DOHH2 (cell line): ENCODE results near the gene ARAP1.

Experiments used
- EZH2phosphoT487 ChIP-seq: fragments of 200-600 bp; sonication (generic); IDR thresholded peaks from 2 replicates; pipeline ENCODE4 v1.6.1; 2017; ENCODE audit warnings: borderline replicate concordance, mild to moderate bottlenecking, antibody characterized with exemption, low read length, moderate library complexity, mixed read lengths
- TF ChIP-seq, protein P1 (sequence below): fragments of 200-600 bp; sonication (generic); IDR thresholded peaks from one replicate; pipeline ENCODE4 v1.5.1; 2014; ENCODE audit warnings: antibody characterized with exemption, mild to moderate bottlenecking, low read depth, low read length; ENCODE audit not compliant: poor library complexity, severe bottlenecking

DNA sequence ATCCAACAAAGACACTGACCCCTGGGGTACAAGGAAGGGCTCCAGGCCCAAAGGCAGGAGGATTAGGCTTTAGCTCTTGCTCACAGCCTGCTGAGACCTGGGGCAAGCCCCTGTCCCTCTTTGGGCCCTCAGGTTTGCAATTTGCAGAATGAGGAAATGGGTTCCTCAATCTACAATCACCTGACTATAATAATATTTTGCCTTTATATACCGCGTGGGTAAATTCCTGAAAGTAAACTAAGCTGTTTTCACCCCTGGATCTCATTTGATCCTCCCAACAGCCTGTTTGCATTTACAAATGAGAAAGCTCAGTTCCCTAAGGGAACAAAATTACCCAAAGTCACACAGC, 40.8 kb upstream of the ARAP1 start:
- TF ChIP-seq EZH2phosphoT487, result no peak
- TF ChIP-seq, protein P1, sequence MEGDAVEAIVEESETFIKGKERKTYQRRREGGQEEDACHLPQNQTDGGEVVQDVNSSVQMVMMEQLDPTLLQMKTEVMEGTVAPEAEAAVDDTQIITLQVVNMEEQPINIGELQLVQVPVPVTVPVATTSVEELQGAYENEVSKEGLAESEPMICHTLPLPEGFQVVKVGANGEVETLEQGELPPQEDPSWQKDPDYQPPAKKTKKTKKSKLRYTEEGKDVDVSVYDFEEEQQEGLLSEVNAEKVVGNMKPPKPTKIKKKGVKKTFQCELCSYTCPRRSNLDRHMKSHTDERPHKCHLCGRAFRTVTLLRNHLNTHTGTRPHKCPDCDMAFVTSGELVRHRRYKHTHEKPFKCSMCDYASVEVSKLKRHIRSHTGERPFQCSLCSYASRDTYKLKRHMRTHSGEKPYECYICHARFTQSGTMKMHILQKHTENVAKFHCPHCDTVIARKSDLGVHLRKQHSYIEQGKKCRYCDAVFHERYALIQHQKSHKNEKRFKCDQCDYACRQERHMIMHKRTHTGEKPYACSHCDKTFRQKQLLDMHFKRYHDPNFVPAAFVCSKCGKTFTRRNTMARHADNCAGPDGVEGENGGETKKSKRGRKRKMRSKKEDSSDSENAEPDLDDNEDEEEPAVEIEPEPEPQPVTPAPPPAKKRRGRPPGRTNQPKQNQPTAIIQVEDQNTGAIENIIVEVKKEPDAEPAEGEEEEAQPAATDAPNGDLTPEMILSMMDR, result no peak
